Breast epithelium (tissue), 4 donors: Measurements from ENCODE around the gene S100A4. TPM values are rescaled to one million over a fixed set of nuclear protein-coding genes. Genes with fewer than 3 reads are reported as not detected.
"Not testable (repeated sequence)": the region's sequence is repeated elsewhere in the genome, so short reads cannot be mapped to it uniquely, and the experiment has no call there.

Source experiments
- DNase-seq, 2 donors: peaks; one replicate each; pipeline ENCODE4 v3.0.0-alpha.2; 2019; ENCODE audit warnings: low spot score in 2 of 2
- H3K27ac ChIP-seq, 2 donors: fragments of 200-600 bp; sonication (generic) in 1 of 2; one replicate each; pipeline ENCODE4 v1.5.1; 2016 to 2019; ENCODE audit warnings: mild to moderate bottlenecking in 1 of 2
- H3K27me3 ChIP-seq, 2 donors: fragments of 200-600 bp; sonication (generic) in 1 of 2; one replicate each; pipeline versions ENCODE4 v1.5.1 to v1.6.0; 2017 to 2019; ENCODE audit warnings: control low read depth in 1 of 2, mild to moderate bottlenecking in 1 of 2
- H3K36me3 ChIP-seq: fragments of 200-600 bp; one replicate; pipeline ENCODE4 v1.5.1; 2019
- H3K4me1 ChIP-seq, 2 donors: fragments of 200-600 bp; sonication (generic); one replicate each; pipeline ENCODE4 v1.5.1; 2016 to 2019; ENCODE audit warnings: control low read depth in 1 of 2
- H3K4me3 ChIP-seq, 3 donors: fragments of 200-600 bp; sonication (generic); 1 replicate in 2 of 3; 2 replicates in 1 of 3; pipeline ENCODE4 v1.5.1; 2016 to 2019; ENCODE audit warnings: mild to moderate bottlenecking in 3 of 3, moderate library complexity in 2 of 3
- H3K9me3 ChIP-seq, 2 donors: fragments of 200-600 bp; sonication (generic) in 1 of 2; one replicate each; pipeline ENCODE4 v1.5.1; 2016 to 2019; ENCODE audit warnings: control low read depth in 1 of 2
- CTCF ChIP-seq, 3 donors: fragments of 450-650 bp; IDR thresholded peaks; one replicate each; pipeline ENCODE4 v1.5.1; 2016 to 2017; ENCODE audit warnings: antibody characterized with exemption in 3 of 3, mild to moderate bottlenecking in 3 of 3, moderate library complexity in 3 of 3
- POLR2A ChIP-seq: fragments of 450-650 bp; IDR thresholded peaks from one replicate; pipeline ENCODE4 v1.6.1; 2016; ENCODE audit warnings: antibody characterized with exemption, mild to moderate bottlenecking, moderate library complexity
- POLR2AphosphoS5 ChIP-seq, 3 donors: sonication (generic); formaldehyde crosslinking; IDR thresholded peaks; one replicate each; pipeline ENCODE4 v1.6.1; 2017; ENCODE audit warnings: antibody characterized with exemption in 3 of 3
- intact Hi-C: fragments of 100-400 bp; cut with DNase I; formaldehyde crosslinking; loops from one replicate; pipeline ENCODE4 v1.15.1; 2023; ENCODE audit warnings: low total_unique reads
- total RNA-seq, 3 donors: library from RNA; depleted of rRNA; stranded (reverse); fragments of >200 nt; gene quantifications; one replicate each; pipeline ENCODE4 v1.1.0, GENCODE V29; 2016

The S100A4 gene
- total RNA-seq, 3 donors from 2014 or later = 177 to 1,015 (median 198) TPM

GRCh38 chr1:153520818-153521476 lies 24.7 kb downstream of the S100A4 start:
- peak overlapping the region; percentile 13 to 58 for H3K27ac ChIP-seq
- DNase-seq = no peak
- H3K4me3 ChIP-seq = no peak overlapping the region

DNA sequence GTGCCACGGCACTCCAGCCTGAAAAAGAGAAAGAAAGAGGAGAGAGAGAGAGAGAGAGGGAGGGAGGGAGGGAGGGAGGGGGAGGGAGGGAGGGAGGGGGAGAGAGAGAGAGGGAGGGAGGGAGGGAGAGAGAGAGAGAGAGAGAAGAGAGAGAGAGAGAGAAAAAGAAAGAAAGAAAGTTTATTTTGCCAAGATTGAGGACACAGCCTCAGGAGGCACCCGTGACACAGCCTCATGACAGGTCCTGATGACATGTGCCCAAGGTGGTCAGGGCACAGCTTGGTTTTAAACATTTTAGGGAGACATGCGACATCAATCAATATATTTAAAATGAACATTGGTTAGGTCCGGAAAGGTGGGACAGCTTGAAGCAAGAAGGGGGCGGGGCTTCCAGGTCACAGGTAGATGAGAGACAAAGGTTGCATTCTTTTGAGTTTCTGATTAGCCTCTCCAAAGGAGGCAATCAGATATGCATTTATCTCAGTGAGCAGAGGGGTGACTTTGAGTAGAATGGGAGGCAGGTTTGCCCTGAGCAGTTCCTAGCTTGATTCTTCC lies 25.4 kb downstream of the S100A4 start:
- Histone ChIP-seq H3K27ac (peak overlapping the region in 1 of 2 donors; percentile 58), H3K4me1 (peaks cover 0 to 11% of the 10 kb centered on the region in 2 donors)
- H3K4me3 ChIP-seq, intact Hi-C loops, H3K36me3 ChIP-seq, H3K9me3 ChIP-seq, DNase-seq, H3K27me3 ChIP-seq: not testable (repeated sequence)

More at GRCh38 chr1:153520818-153521476, 24.7 kb downstream of the S100A4 start:
- intact Hi-C loops = no loop called here
- no peaks in the 10 kb centered on the region for H3K36me3 ChIP-seq
- H3K9me3 ChIP-seq = no peaks in the 10 kb centered on the region
- peaks cover 0 to 3% of the 10 kb centered on the region in 2 donors for H3K4me1 ChIP-seq
- no peak for TF ChIP-seq POLR2AphosphoS5 (IDR thresholded peaks at IDR 0.05)
- TF ChIP-seq POLR2A = no peak
- TF ChIP-seq CTCF (IDR thresholded peaks at IDR 0.05) = no peak
- H3K27me3 ChIP-seq = no peaks in the 10 kb centered on the region

- intact Hi-C loops = no loop called here
Observed at GRCh38 chr1:153519242-153519641, 26.4 kb downstream of the S100A4 start.

GRCh38 chr1:153515504-153516394 lies 29.9 kb downstream of the S100A4 start:
- Histone ChIP-seq H3K4me3 (no peak overlapping the region), H3K4me1 (peaks cover 0 to 12% of the 10 kb centered on the region in 2 donors), H3K27ac (peak overlapping the region; percentile 69 to 84), H3K36me3 (no peaks in the 10 kb centered on the region), H3K9me3 (no peaks in the 10 kb centered on the region), H3K27me3 (no peaks in the 10 kb centered on the region)
- peak in 1 of 2 donors; percentile 82 for DNase-seq
- TF ChIP-seq POLR2A = no peak
- no peak for TF ChIP-seq POLR2AphosphoS5 (IDR thresholded peaks at IDR 0.05)
- TF ChIP-seq CTCF (IDR thresholded peaks at IDR 0.05) = no peak
- intact Hi-C loops = no loop called here

More at GRCh38 chr1:153519242-153519641, 26.4 kb downstream of the S100A4 start:
- Histone ChIP-seq H3K27me3 (no peaks in the 10 kb centered on the region), H3K9me3 (no peaks in the 10 kb centered on the region), H3K4me3 (no peak overlapping the region), H3K4me1 (peaks cover 0 to 12% of the 10 kb centered on the region in 2 donors), H3K27ac (no peak overlapping the region), H3K36me3 (no peaks in the 10 kb centered on the region)
- TF ChIP-seq CTCF (IDR thresholded peaks at IDR 0.05) = no peak
- DNase-seq = no peak

GRCh38 chr1:153513666-153514065 lies 31.9 kb downstream of the S100A4 start:
- Histone ChIP-seq H3K4me1 (peaks cover 0 to 12% of the 10 kb centered on the region in 2 donors), H3K27me3 (no peaks in the 10 kb centered on the region), H3K36me3 (no peaks in the 10 kb centered on the region), H3K9me3 (no peaks in the 10 kb centered on the region), H3K27ac (no peak overlapping the region), H3K4me3 (no peak overlapping the region)
- TF ChIP-seq CTCF (IDR thresholded peaks at IDR 0.05) (no peak), POLR2AphosphoS5 (IDR thresholded peaks at IDR 0.05) (no peak), POLR2A (no peak)
- intact Hi-C loops = loop anchor here (5.0 kb wide), 1 partner anchor 254 kb away; no protein-coding TSS in a partner anchor
- DNase-seq = no peak
